Colonic mucosa (tissue), 4 donors: Measurements from ENCODE around the gene SHISAL1. TPM values are rescaled to one million over a fixed set of nuclear protein-coding genes. Genes with fewer than 3 reads are reported as not detected.

Experiments used
- DNase-seq: peaks from one replicate; pipeline ENCODE4 v3.0.0-alpha.2; 2020
- H3K27ac ChIP-seq: fragments of 200-600 bp; one replicate; pipeline ENCODE4 v1.8.0; 2021
- H3K27me3 ChIP-seq: fragments of 200-600 bp; one replicate; pipeline ENCODE4 v1.8.0; 2021
- H3K36me3 ChIP-seq: fragments of 200-600 bp; one replicate; pipeline ENCODE4 v1.8.0; 2021
- H3K4me1 ChIP-seq: fragments of 200-600 bp; one replicate; pipeline ENCODE4 v1.8.0; 2021; ENCODE audit warnings: mild to moderate bottlenecking
- H3K4me3 ChIP-seq: fragments of 200-600 bp; one replicate; pipeline ENCODE4 v1.8.0; 2021
- H3K9ac ChIP-seq, 2 donors: one replicate each; pipeline ENCODE4 v1.7.0; 2013; ENCODE audit warnings: control low read depth in 2 of 2, low read depth in 2 of 2, low read length in 2 of 2
- H3K9me3 ChIP-seq: fragments of 200-600 bp; one replicate; pipeline ENCODE4 v1.8.0; 2021
- CTCF ChIP-seq: fragments of 200-600 bp; IDR thresholded peaks from one replicate; pipeline ENCODE4 v1.8.0; 2022; ENCODE audit warnings: antibody characterized with exemption, mild to moderate bottlenecking
- intact Hi-C: fragments of 100-400 bp; cut with DNase I; formaldehyde crosslinking; loops from one replicate; pipeline ENCODE4 v1.14.1; 2022
- total RNA-seq, 2 donors: library from RNA; stranded (reverse); fragmentation: NEBNext Ultra II Directional in 1 of 2; extraction: Animal tissue kit (Norgen Biotek cat#: 25700) in 1 of 2; gene quantifications; one replicate each; pipeline ENCODE4 v1.2.1, GENCODE V29; 2021
- donor health status: healthy.
- donor health status: DM: no; HTN: no; CAD: no.
- donor health status: DM: no; HTN: no; CAD: no.

SHISAL1 gene
- total RNA-seq, 2 donors from 2014 or later: 0.27 to 6.6 TPM

GRCh38 chr22:44301039-44301438, 11.7 kb downstream of the SHISAL1 start:
- H3K4me1 ChIP-seq: no peaks in the 10 kb centered on the region
- H3K27me3 ChIP-seq: no peaks in the 10 kb centered on the region
- DNase-seq: no peak
- intact Hi-C loops: no loop called here
- H3K9ac ChIP-seq: no peak overlapping the region
- no peak overlapping the region for H3K4me3 ChIP-seq
- no peaks in the 10 kb centered on the region for H3K36me3 ChIP-seq
- H3K9me3 ChIP-seq: no peaks in the 10 kb centered on the region
- no peak for TF ChIP-seq CTCF
- H3K27ac ChIP-seq: no peak overlapping the region

- H3K4me3 ChIP-seq: no peak overlapping the region
- no peak for TF ChIP-seq CTCF
- DNase-seq: no peak
- no peaks in the 10 kb centered on the region for H3K27me3 ChIP-seq
- H3K9me3 ChIP-seq: no peaks in the 10 kb centered on the region
- no peak overlapping the region for H3K9ac ChIP-seq
- intact Hi-C loops: no loop called here
- H3K27ac ChIP-seq: no peak overlapping the region
- no peaks in the 10 kb centered on the region for H3K4me1 ChIP-seq
- no peaks in the 10 kb centered on the region for H3K36me3 ChIP-seq
Observed at GRCh38 chr22:44299124-44299523, 13.6 kb downstream of the SHISAL1 start.

- Histone ChIP-seq H3K36me3 (no peaks in the 10 kb centered on the region), H3K9ac (no peak overlapping the region), H3K9me3 (no peaks in the 10 kb centered on the region), H3K27ac (no peak overlapping the region), H3K4me3 (no peak overlapping the region), H3K4me1 (no peaks in the 10 kb centered on the region), H3K27me3 (no peaks in the 10 kb centered on the region)
- no peak for DNase-seq
- intact Hi-C loops: no loop called here
- TF ChIP-seq CTCF: no peak
Observed at GRCh38 chr22:44298406-44299091, 14.2 kb downstream of the SHISAL1 start.

- Histone ChIP-seq H3K9ac (no peak overlapping the region), H3K9me3 (no peaks in the 10 kb centered on the region), H3K27ac (no peak overlapping the region), H3K4me3 (no peak overlapping the region), H3K4me1 (no peaks in the 10 kb centered on the region), H3K27me3 (no peaks in the 10 kb centered on the region), H3K36me3 (no peaks in the 10 kb centered on the region)
- no peak for TF ChIP-seq CTCF
- no peak for DNase-seq
- intact Hi-C loops: no loop called here
Observed at GRCh38 chr22:44297470-44298061, 15.2 kb downstream of the SHISAL1 start.

GRCh38 chr22:44295406-44295805, 17.3 kb downstream of the SHISAL1 start:
- Histone ChIP-seq H3K9me3 (no peaks in the 10 kb centered on the region), H3K27me3 (no peaks in the 10 kb centered on the region), H3K36me3 (no peaks in the 10 kb centered on the region), H3K4me3 (no peak overlapping the region), H3K4me1 (no peaks in the 10 kb centered on the region), H3K9ac (no peak overlapping the region), H3K27ac (no peak overlapping the region)
- TF ChIP-seq CTCF: no peak
- intact Hi-C loops: no loop called here
- no peak for DNase-seq
